Measurements from ENCODE around the gene NCBP3. TPM values are rescaled to one million over a fixed set of nuclear protein-coding genes. Genes with fewer than 3 reads are reported as not detected.

NCBP3 gene
- total and polyA plus RNA-seq, 2 of the 8 experiments (the other 6 are each of a cell fraction or from before 2014, with no cell fraction given) = 19.6 to 46.1 TPM

- TF ChIP-seq EP300 (IDR thresholded peaks at IDR 0.05; ENCODE audit: borderline replicate concordance in 1 of 2, low read depth in 2 of 2, low read length in 2 of 2) (no peak), TAF1 (IDR thresholded peaks at IDR 0.05; ENCODE audit: low read depth, low read length) (no peak), GTF2F1 (IDR thresholded peaks at IDR 0.05; ENCODE audit: borderline replicate concordance, low read depth, low read length) (no peak), BRCA1 (IDR thresholded peaks at IDR 0.05; ENCODE audit: low read depth, low read length) (no peak), BACH1 (IDR thresholded peaks at IDR 0.05; ENCODE audit: low read length) (no peak)
Observed at GRCh38 chr17:3877220-3877619, 31.2 kb upstream of the NCBP3 start (continued).
